Neuronal stem cell (in vitro differentiated cells): ENCODE measurements around the gene ADAP2.

ENCODE experiments used
- DNase-seq: peaks from one replicate; pipeline ENCODE4 v3.0.0-alpha.2; 2013; ENCODE audit warnings: low spot score
- H2AFZ ChIP-seq: one replicate; pipeline ENCODE4 v1.6.1; 2013; ENCODE audit warnings: mild to moderate bottlenecking, low read length, inconsistent platforms
- H2AK5ac ChIP-seq: 2 replicates; pipeline ENCODE4 v1.6.1; 2013; ENCODE audit warnings: low read depth, mild to moderate bottlenecking, inconsistent platforms, low read length, moderate library complexity, mixed read lengths
- H2BK120ac ChIP-seq: 2 replicates; pipeline ENCODE4 v1.6.1; 2013; ENCODE audit warnings: low read depth, mild to moderate bottlenecking, inconsistent platforms, low read length, moderate library complexity, mixed read lengths
- H2BK12ac ChIP-seq: one replicate; pipeline ENCODE4 v1.6.1; 2013; ENCODE audit warnings: low read length, inconsistent platforms
- H2BK15ac ChIP-seq: 2 replicates; pipeline ENCODE4 v1.6.1; 2013; ENCODE audit warnings: mild to moderate bottlenecking, low read length, inconsistent platforms, mixed read lengths
- H2BK5ac ChIP-seq: one replicate; pipeline ENCODE4 v1.6.1; 2013; ENCODE audit warnings: inconsistent platforms, mild to moderate bottlenecking, low read length, moderate library complexity
- H3K14ac ChIP-seq: one replicate; pipeline ENCODE4 v1.6.1; 2013; ENCODE audit warnings: low read length, inconsistent platforms
- H3K18ac ChIP-seq: 2 replicates; pipeline ENCODE4 v1.6.1; 2013; ENCODE audit warnings: low read length, inconsistent platforms
- H3K23ac ChIP-seq: 2 replicates; pipeline ENCODE4 v1.6.1; 2013; ENCODE audit warnings: low read depth, mild to moderate bottlenecking, mixed read lengths, low read length, inconsistent platforms; ENCODE audit not compliant: poor library complexity
- H3K27ac ChIP-seq: replicated peaks from 3 replicates; pipeline ENCODE4 v1.5.1; 2013; ENCODE audit warnings: low read length, inconsistent platforms
- H3K27me3 ChIP-seq, 3 experiments: 2 replicates each; pipeline ENCODE4 v1.6.1; 2013; ENCODE audit warnings: low read length in 3 of 3, mild to moderate bottlenecking in 2 of 3, inconsistent platforms in 1 of 3, low read depth in 1 of 3, mixed read lengths in 1 of 3, moderate library complexity in 1 of 3; ENCODE audit not compliant: control insufficient read depth in 3 of 3, insufficient read depth in 3 of 3
- H3K36me3 ChIP-seq, 2 donors: replicated peaks in 1 of 2; 2 replicates each; pipeline ENCODE4 v1.6.1; 2013; ENCODE audit warnings: low read length in 2 of 2; ENCODE audit not compliant: control insufficient read depth in 2 of 2, insufficient read depth in 2 of 2
- H3K4ac ChIP-seq: 2 replicates; pipeline ENCODE4 v1.6.1; 2013; ENCODE audit warnings: inconsistent platforms, mild to moderate bottlenecking, low read length, moderate library complexity
- H3K4me1 ChIP-seq, 2 donors: 1 replicate in 1 of 2; 2 replicates in 1 of 2; pipeline ENCODE4 v1.6.1; 2013; ENCODE audit warnings: low read length in 2 of 2, low read depth in 1 of 2; ENCODE audit not compliant: control insufficient read depth in 2 of 2, insufficient read depth in 1 of 2
- H3K4me2 ChIP-seq: one replicate; pipeline ENCODE4 v1.6.1; 2013; ENCODE audit warnings: mild to moderate bottlenecking, low read length, inconsistent platforms; ENCODE audit not compliant: insufficient read depth, poor library complexity, severe bottlenecking
- H3K4me3 ChIP-seq, 2 donors: 2 replicates each; pipeline ENCODE4 v1.5.1; 2013; ENCODE audit warnings: low read length in 2 of 2, mild to moderate bottlenecking in 2 of 2, inconsistent platforms in 1 of 2, moderate library complexity in 1 of 2
- H3K79me1 ChIP-seq: one replicate; pipeline ENCODE4 v1.6.1; 2013; ENCODE audit warnings: low read depth, mild to moderate bottlenecking, inconsistent platforms, low read length, moderate library complexity
- H3K9ac ChIP-seq: one replicate; pipeline ENCODE4 v1.6.1; 2013; ENCODE audit warnings: mild to moderate bottlenecking, low read depth, low read length, inconsistent platforms; ENCODE audit not compliant: poor library complexity
- H3K9me3 ChIP-seq, 2 donors: replicated peaks in 1 of 2; 2 replicates each; pipeline versions ENCODE3 to v1.6.1; 2013; ENCODE audit warnings: low read length in 2 of 2, mild to moderate bottlenecking in 2 of 2, inconsistent platforms in 1 of 2, low read depth in 1 of 2, mixed read lengths in 1 of 2, moderate library complexity in 1 of 2; ENCODE audit not compliant: control insufficient read depth in 2 of 2, insufficient read depth in 1 of 2
- H4K8ac ChIP-seq: one replicate; pipeline ENCODE4 v1.6.1; 2013; ENCODE audit warnings: low read depth, mild to moderate bottlenecking, inconsistent platforms, low read length, moderate library complexity
- H4K91ac ChIP-seq: one replicate; pipeline ENCODE4 v1.6.1; 2013; ENCODE audit warnings: low read length, low read depth, mild to moderate bottlenecking, inconsistent platforms; ENCODE audit not compliant: poor library complexity
- WGBS, 2 donors: extraction: QIAGEN DNeasy Blood & Tissue Kit; methylation state at CpG; one replicate each; pipeline ENCODE4 v1.1.7; 2013; ENCODE audit warnings: missing lambda C conversion rate in 2 of 2, mixed read lengths in 1 of 2; ENCODE audit not compliant: insufficient read length in 2 of 2, insufficient replicate concordance in 1 of 2; ENCODE audit errors: extremely low coverage in 2 of 2; 5-methylcytosine and 5-hydroxymethylcytosine counted together

ADAP2 gene

GRCh38 chr17:30997270-30997669 lies 75.5 kb downstream of the ADAP2 start:
- Histone ChIP-seq H4K8ac (no peak overlapping the region), H3K9ac (no peak overlapping the region), H3K4ac (no peak overlapping the region), H3K4me1 (no peaks in the 10 kb centered on the region), H3K23ac (no peak overlapping the region), H3K4me3 (peak overlapping the region in 1 of 2 donors; percentile 26), H2BK5ac (no peak overlapping the region), H2BK120ac (no peak overlapping the region), H3K9me3 (no peaks in the 10 kb centered on the region), H3K27me3 (no peaks in the 10 kb centered on the region), H3K36me3 (peaks cover 0 to 3% of the 10 kb centered on the region in 2 donors), H4K91ac (no peak overlapping the region), H2BK12ac (no peak overlapping the region), H3K4me2 (no peak overlapping the region), H3K79me1 (no peaks in the 10 kb centered on the region), H2AFZ (no peak overlapping the region), H3K18ac (no peak overlapping the region), H3K27ac (no peak overlapping the region), H2BK15ac (no peak overlapping the region), H3K14ac (no peak overlapping the region), H2AK5ac (no peak overlapping the region)
- no CpG with 5 or more reads among the region's 6 CpGs for WGBS, 2 donors
- DNase-seq: no peak

- peaks cover 0 to 3% of the 10 kb centered on the region in 2 donors for H3K36me3 ChIP-seq
- no CpG with 5 or more reads among the region's 5 CpGs for WGBS, 2 donors
- H3K27me3 ChIP-seq: no peaks in the 10 kb centered on the region
These were observed 76.1 kb downstream of the ADAP2 start for GRCh38 chr17:30997842-30998241.

GRCh38 chr17:31002047-31002446 lies 80.3 kb downstream of the ADAP2 start:
- peaks cover 0 to 3% of the 10 kb centered on the region in 2 donors for H3K36me3 ChIP-seq
- H4K91ac ChIP-seq: no peak overlapping the region
- no CpG with 5 or more reads among the region's 7 CpGs for WGBS, 2 donors
- H2AFZ ChIP-seq: no peak overlapping the region
- H3K4ac ChIP-seq: no peak overlapping the region
- H4K8ac ChIP-seq: no peak overlapping the region
- no peak overlapping the region for H3K4me2 ChIP-seq
- H3K9me3 ChIP-seq: no peaks in the 10 kb centered on the region
- no peak overlapping the region for H3K18ac ChIP-seq
- no peak overlapping the region for H3K23ac ChIP-seq
- no peaks in the 10 kb centered on the region for H3K79me1 ChIP-seq
- no peak overlapping the region for H3K27ac ChIP-seq
- no peak overlapping the region for H3K9ac ChIP-seq
- no peak overlapping the region for H2AK5ac ChIP-seq
- H3K14ac ChIP-seq: no peak overlapping the region
- H3K4me1 ChIP-seq: no peaks in the 10 kb centered on the region
- H3K27me3 ChIP-seq: no peaks in the 10 kb centered on the region
- H2BK5ac ChIP-seq: no peak overlapping the region
- H2BK15ac ChIP-seq: no peak overlapping the region
- DNase-seq: no peak
- no peak overlapping the region for H3K4me3 ChIP-seq
- H2BK120ac ChIP-seq: no peak overlapping the region
- no peak overlapping the region for H2BK12ac ChIP-seq

More at GRCh38 chr17:30997842-30998241, 76.1 kb downstream of the ADAP2 start:
- Histone ChIP-seq H3K4me3 (no peak overlapping the region), H3K9me3 (no peaks in the 10 kb centered on the region), H2BK120ac (no peak overlapping the region), H3K4me2 (no peak overlapping the region), H3K18ac (no peak overlapping the region), H4K91ac (no peak overlapping the region), H3K23ac (no peak overlapping the region), H4K8ac (no peak overlapping the region), H3K14ac (no peak overlapping the region), H3K4ac (no peak overlapping the region), H2BK12ac (no peak overlapping the region), H3K79me1 (no peaks in the 10 kb centered on the region), H2BK5ac (no peak overlapping the region), H2BK15ac (no peak overlapping the region), H2AFZ (no peak overlapping the region), H3K9ac (no peak overlapping the region), H2AK5ac (no peak overlapping the region), H3K4me1 (no peaks in the 10 kb centered on the region), H3K27ac (no peak overlapping the region)
- no peak for DNase-seq

GRCh38 chr17:31003225-31003866 lies 81.6 kb downstream of the ADAP2 start:
- H2AK5ac ChIP-seq: no peak overlapping the region
- H3K4me2 ChIP-seq: no peak overlapping the region
- H3K79me1 ChIP-seq: peaks cover under 1% of the 10 kb centered on the region
- no peak overlapping the region for H3K23ac ChIP-seq
- H2AFZ ChIP-seq: no peak overlapping the region
- no peak overlapping the region for H2BK12ac ChIP-seq
- no peak overlapping the region for H2BK15ac ChIP-seq
- no peak overlapping the region for H4K8ac ChIP-seq
- peaks cover 0 to 10% (median 2%) of the 10 kb centered on the region in 3 experiments for H3K27me3 ChIP-seq
- no peak for DNase-seq
- no peak overlapping the region for H3K4ac ChIP-seq
- no peak overlapping the region for H4K91ac ChIP-seq
- H2BK5ac ChIP-seq: no peak overlapping the region
- H2BK120ac ChIP-seq: no peak overlapping the region
- no CpG with 5 or more reads among the region's 5 CpGs for WGBS, 2 donors
- H3K18ac ChIP-seq: no peak overlapping the region
- no peaks in the 10 kb centered on the region for H3K4me1 ChIP-seq
- H3K4me3 ChIP-seq: no peak overlapping the region
- H3K27ac ChIP-seq: no peak overlapping the region
- H3K9ac ChIP-seq: no peak overlapping the region
- H3K9me3 ChIP-seq: peaks cover 0 to 8% of the 10 kb centered on the region in 2 donors
- peaks cover 0 to 2% of the 10 kb centered on the region in 2 donors for H3K36me3 ChIP-seq
- H3K14ac ChIP-seq: no peak overlapping the region
